HG02571 (cell line): Measurements from ENCODE around the gene AFF2.

Experiments
- ATAC-seq: cut with Tn5 transposase; IDR thresholded peaks from one replicate; pipeline ENCODE4 v1.9.1; 2021; ENCODE audit warnings: mild to moderate bottlenecking, moderate library complexity; ENCODE audit not compliant: unreplicated experiment

The AFF2 gene

GRCh38 chrX:148913971-148914370 lies 413.6 kb downstream of the AFF2 start:
- no peak for ATAC-seq

- ATAC-seq, result peak; percentile 77
Observed at GRCh38 chrX:148914783-148915182, 414.4 kb downstream of the AFF2 start.

GRCh38 chrX:148915474-148915873 lies 415.1 kb downstream of the AFF2 start:
- ATAC-seq, result peak; percentile 26

DNA sequence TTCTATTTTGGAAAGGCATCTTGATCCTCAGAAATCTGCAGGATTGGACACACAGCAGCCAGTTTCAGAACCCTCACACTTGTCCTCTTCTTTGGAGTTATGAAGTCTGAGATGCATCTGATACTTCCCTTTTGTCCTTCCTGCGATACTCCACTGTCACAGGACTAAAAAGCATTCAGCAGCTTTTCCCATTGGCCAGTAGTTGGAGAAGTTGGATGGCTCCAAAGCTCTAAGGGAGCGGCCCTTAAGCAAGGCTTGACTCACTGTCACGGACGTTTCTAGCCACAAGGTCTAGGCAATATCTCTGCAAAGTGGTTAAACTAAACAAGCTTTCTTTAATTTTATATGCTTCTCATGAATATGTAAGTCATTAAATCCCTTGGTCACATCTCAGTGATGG lies 417.0 kb downstream of the AFF2 start:
- no peak for ATAC-seq

GRCh38 chrX:148923631-148924030 lies 423.2 kb downstream of the AFF2 start:
- no peak for ATAC-seq

DNA sequence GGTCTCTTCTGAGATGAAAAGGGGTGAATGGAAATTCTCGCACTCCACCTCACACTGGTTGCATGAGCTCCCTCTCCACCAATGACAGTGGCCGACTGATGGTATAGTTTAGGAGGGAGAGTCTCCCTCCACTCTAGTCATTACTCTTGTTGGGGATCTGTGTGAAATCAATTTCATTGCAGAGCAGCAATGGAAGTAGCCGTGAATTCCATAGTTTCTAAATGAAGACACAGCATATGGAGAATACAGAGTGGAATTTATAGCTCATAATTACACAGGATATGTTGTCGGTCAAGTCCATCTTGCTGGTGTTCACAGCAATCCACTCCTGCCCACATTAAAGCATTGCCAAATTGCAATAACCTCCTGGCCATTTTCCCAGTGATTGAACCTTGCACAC lies 426.0 kb downstream of the AFF2 start:
- no peak for ATAC-seq

DNA sequence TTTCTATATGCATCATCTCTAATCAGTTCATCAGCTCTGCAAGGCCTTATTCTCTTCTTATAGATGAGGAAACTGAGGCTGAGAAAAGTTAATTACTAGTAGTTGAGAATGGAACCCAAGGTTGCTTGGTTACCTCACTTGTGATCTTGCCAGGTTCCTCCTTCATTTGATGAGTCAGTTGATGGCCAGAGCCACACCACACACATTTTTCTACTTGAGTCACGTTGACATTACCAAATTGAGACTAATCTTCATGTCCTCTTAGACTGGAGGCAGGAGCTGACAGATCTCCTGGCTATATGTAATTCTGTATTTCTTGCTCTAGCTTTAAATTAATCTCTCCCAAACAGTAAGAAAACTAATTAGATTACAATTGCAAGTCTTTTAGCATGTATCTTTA lies 428.4 kb downstream of the AFF2 start:
- ATAC-seq, result no peak

- no peak for ATAC-seq
Observed at GRCh38 chrX:148929686-148930085, 429.3 kb downstream of the AFF2 start.

DNA sequence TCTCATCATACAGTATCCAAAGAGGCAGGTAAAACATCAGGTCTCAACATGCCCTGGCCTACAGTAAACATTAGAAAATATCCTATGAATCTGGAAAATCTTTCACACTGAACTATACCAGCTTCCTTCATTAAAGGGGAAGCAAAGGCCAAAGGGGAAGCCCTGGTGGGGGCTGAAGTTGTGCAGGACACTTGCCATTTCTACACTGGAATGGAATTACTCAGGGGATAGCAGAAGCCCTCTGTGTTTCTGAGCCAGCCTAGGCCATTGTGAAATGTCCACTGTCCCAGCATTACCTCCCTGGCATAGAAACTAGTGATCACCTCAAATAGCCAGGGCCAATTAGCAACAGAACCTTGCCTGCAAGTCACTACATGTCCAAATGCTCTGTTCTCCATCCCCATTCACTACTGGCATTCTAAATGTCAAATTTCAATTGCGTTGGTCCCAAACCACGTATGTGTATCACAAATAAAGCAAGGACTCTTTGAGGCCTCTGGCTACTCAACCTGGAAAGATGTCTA lies 429.9 kb downstream of the AFF2 start:
- no peak for ATAC-seq

DNA sequence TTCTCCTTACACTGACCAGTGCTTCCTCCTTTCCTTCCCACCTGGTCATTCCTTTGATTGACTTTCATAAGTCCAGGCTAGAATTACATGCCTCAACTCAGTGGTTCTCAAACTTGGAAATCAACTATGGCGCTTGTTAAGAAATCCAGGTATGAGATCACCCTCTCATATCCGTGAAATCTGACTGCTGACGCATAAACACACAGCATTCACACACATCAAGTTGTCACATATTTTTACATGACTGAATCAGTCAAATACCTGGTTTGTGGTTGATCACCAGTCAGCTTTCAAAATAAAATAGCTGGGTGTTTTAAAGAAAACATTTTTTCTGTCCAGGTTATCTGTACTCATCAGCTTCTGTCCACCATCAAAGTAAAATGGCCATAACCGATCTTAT lies 433.5 kb downstream of the AFF2 start:
- ATAC-seq, result no peak

- no peak for ATAC-seq
Observed at GRCh38 chrX:148938348-148938747, 437.9 kb downstream of the AFF2 start.

DNA sequence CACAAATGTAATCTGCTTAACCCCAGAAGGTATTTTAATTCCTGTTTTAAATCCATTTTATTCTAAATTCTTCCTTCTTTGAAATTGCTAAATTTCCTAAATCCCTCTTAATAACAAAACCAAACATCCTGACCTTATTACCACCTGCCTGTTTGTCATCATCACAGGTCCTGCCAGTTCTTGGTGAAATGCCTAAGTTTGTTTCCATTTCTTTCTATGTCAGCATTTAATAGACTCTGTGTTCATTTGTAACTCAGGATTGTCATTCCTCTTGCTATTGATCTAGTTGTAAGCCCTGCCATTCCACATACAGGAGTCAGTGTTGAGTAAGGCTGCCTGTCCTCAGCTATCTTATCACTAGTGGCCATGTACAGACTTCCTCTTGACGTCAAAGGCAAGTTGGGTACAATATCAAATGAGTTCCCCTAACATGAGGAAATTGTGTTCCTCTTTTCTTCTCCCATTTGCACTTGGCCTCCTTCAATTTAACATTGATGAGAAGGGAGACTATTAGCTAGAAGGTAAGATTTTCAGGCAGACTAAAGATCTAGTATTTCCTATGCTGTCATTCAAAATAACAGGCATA lies 440.1 kb downstream of the AFF2 start:
- no peak for ATAC-seq

DNA sequence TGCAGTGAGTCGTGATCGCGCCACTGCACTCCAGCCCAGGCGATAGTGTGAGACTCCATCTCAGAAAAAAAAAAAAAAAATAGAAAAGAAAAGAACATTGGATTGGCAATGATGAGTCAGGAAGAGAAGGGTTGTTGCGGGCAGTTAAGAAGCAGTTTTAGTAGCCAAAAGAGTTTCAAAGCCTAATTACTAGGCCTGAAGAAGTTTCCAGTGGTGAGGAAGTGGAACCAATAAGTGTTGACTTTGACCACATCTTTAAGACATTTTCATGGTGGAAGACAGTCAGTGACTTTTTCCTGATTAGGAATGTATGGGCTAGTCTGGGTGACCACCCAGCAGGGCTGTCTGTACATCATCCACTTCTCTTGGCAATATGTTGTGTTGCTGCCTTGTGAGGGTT lies 442.3 kb downstream of the AFF2 start:
- ATAC-seq, result no peak

DNA sequence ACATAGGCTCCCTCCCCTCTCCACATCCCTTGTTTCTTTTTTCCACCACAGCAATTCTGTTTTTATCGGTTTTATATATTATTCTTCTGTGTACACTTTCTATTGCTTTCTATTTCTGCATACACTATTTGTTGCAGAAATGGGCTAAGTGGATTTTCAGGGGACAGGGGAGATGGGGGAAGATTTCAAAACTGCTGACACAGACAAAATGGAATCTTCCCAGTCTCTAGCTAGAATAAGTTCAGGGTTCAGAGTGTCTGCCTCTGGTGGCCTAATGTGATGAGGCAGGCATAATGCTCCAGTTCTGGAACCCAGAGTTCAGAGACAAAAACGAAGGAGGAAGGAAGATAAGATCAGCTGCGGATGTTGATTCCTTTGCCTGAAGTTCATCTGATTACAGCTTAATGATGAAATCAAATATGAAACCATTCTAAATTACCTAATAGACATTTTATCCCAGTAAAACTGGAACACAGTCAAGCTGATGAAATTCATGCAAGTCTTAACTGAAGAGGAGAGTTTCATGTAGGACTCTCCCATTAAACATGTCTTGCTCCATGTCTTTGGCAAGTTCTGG lies 447.1 kb downstream of the AFF2 start:
- no peak for ATAC-seq

DNA sequence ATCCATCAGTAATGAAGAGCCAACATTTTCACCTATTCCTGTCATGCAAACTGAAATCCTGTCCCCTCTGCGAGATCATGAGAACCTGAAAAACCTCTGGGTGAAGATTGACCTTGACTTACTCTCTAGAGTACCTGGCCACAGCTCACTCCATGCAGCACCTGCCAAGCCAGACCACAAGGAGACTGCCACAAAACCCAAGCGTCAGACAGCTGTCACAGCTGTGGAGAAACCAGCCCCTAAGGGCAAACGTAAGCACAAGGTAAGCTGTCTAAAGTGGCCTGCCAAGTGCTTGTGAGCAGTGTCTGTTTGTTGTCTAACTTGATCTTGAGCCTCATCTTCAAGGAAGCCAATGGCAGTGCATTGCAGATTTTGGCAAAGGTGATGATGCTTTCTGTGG lies 455.9 kb downstream of the AFF2 start:
- ATAC-seq, result no peak

- no peak for ATAC-seq
Observed at GRCh38 chrX:148958901-148959300, 458.5 kb downstream of the AFF2 start.

GRCh38 chrX:148960060-148960459 lies 459.6 kb downstream of the AFF2 start:
- no peak for ATAC-seq

DNA sequence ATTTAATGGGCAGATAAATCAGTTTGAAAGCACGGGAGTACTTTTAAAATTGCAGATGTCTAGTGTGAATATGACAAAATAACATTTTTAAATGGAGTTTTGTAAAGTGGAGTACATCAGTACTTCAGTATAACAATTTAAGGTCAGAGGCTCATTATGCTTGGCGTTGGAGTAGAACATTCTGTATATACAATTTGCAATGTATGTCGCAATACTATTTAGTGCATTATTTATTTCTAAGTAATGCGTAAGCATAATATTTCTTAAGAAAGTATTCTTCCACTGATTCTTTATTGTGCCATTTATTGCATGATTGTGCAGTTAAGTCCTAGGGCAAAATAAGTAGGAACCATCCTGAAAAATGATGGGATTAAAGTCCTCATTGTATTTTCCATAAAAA lies 461.6 kb downstream of the AFF2 start:
- ATAC-seq, result no peak

DNA sequence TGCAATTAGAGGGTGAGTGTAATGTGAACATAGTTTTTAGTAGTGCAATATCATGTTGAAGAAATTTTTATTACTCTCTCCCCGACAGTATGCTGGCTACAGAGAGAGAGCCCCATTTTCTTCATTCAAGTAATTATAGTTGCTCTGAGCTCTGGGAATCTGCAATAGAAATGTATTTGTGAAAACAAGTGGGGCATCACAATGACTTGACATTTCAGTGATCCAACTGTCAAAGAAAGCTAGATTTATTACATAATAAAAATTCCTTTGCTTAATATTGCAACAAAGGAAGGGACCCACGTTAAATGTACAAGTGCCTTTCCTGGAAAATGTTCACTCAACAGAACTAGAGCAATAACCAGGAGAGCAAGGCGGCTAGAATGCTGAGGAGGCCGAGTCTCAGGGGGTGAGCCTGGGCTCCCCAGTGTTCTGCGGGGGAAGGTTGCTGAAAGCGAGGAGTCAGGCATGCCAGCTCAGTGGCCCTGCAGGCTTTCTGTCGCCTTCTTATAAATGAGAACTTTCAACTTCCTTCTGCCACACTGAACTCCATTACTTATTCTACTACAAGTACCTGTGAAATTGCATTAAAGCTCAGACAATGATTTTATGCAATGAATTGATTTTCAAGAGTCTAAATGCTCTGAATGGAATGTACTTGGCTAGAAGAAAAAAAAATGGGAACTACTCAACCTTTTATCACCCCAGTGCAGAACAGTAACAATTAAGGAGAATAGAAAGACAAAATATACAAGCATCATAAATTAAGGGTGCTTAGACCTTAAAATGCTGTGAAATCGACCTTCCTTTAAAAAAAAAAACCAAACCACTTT lies 476.4 kb downstream of the AFF2 start:
- no peak for ATAC-seq

GRCh38 chrX:148979786-148980185 lies 479.4 kb downstream of the AFF2 start:
- no peak for ATAC-seq

- ATAC-seq, result no peak
Observed at GRCh38 chrX:148984238-148984637, 483.8 kb downstream of the AFF2 start.

- ATAC-seq, result no peak
Observed at GRCh38 chrX:148991502-148991901, 491.1 kb downstream of the AFF2 start.
